IMR-90 (cell line): Measurements from ENCODE around the gene IRF4. TPM values are rescaled to one million over a fixed set of nuclear protein-coding genes. Genes with fewer than 3 reads are reported as not detected.

Experiments
- ATAC-seq: fragments of 200-7000 bp; cut with Tn5 transposase; 2 replicates; pipeline ENCODE4 v1.9.1; 2020; ENCODE audit warnings: low read depth, mild to moderate bottlenecking, moderate library complexity
- BruUV-seq: library from RNA; stranded (reverse); fragments of 400-500 nt; replicated peaks from 2 replicates; lab custom pipeline; 2021; lab: Mats Ljungman, UMichigan
- CTCF ChIA-PET: fragments of 300-600 bp; formaldehyde crosslinking; extraction: SDS; loops from one replicate; lab custom pipeline; 2021; ENCODE audit warnings: antibody characterized with exemption; lab: Yijun Ruan, JAX
- POLR2A ChIA-PET: fragments of 300-600 bp; sonication (Branson Sonifier 250); formaldehyde crosslinking; loops from one replicate; lab custom pipeline; 2022; ENCODE audit warnings: antibody characterized with exemption; ENCODE audit not compliant: unreplicated experiment; lab: Charles Lee
- DNase-seq: peaks from one replicate; pipeline ENCODE4 v3.0.0; 2013
- H2AFZ ChIP-seq: replicated peaks from 2 replicates; pipeline ENCODE3; 2013; ENCODE audit warnings: low read length, mild to moderate bottlenecking; ENCODE audit not compliant: poor library complexity
- H2AK5ac ChIP-seq: 2 replicates; pipeline ENCODE4 v1.6.1; 2013; ENCODE audit warnings: low read depth, low read length, inconsistent platforms
- H2AK9ac ChIP-seq: replicated peaks from 2 replicates; pipeline ENCODE3; 2013; ENCODE audit warnings: mild to moderate bottlenecking, low read depth, low read length, moderate library complexity; ENCODE audit not compliant: poor library complexity
- H2BK120ac ChIP-seq: 2 replicates; pipeline ENCODE4 v1.6.1; 2013; ENCODE audit warnings: low read depth, low read length, inconsistent platforms
- H2BK15ac ChIP-seq: 3 replicates; pipeline ENCODE4 v1.6.1; 2013; ENCODE audit warnings: low read depth, low read length, inconsistent platforms
- H2BK20ac ChIP-seq: 2 replicates; pipeline ENCODE4 v1.6.1; 2013; ENCODE audit warnings: low read depth, mild to moderate bottlenecking, inconsistent platforms, low read length, moderate library complexity
- H2BK5ac ChIP-seq: 2 replicates; pipeline ENCODE4 v1.6.1; 2013; ENCODE audit warnings: mild to moderate bottlenecking, low read depth, low read length, inconsistent platforms; ENCODE audit not compliant: poor library complexity, severe bottlenecking
- H3K14ac ChIP-seq: replicated peaks from 2 replicates; pipeline ENCODE4 v1.6.1; 2013; ENCODE audit warnings: low read depth, low read length, inconsistent platforms
- H3K18ac ChIP-seq: 2 replicates; pipeline ENCODE4 v1.6.1; 2013; ENCODE audit warnings: low read depth, low read length, control low read depth
- H3K23ac ChIP-seq: 2 replicates; pipeline ENCODE4 v1.6.1; 2013; ENCODE audit warnings: low read depth, low read length, inconsistent platforms
- H3K27ac ChIP-seq: 2 replicates; pipeline ENCODE4 v1.5.1; 2013; ENCODE audit warnings: mild to moderate bottlenecking, control low read depth, low read length; ENCODE audit not compliant: insufficient read depth
- H3K27me3 ChIP-seq: 2 replicates; pipeline ENCODE4 v1.6.1; 2013; ENCODE audit warnings: low read length; ENCODE audit not compliant: control insufficient read depth, insufficient read depth
- H3K36me3 ChIP-seq: 2 replicates; pipeline ENCODE4 v1.6.1; 2013; ENCODE audit warnings: low read length, mixed read lengths; ENCODE audit not compliant: control insufficient read depth, insufficient read depth
- H3K4ac ChIP-seq: 2 replicates; pipeline ENCODE4 v1.6.1; 2013; ENCODE audit warnings: low read depth, low read length, inconsistent platforms
- H3K4me1 ChIP-seq: 2 replicates; pipeline ENCODE4 v1.6.1; 2013; ENCODE audit warnings: low read length, mixed read lengths; ENCODE audit not compliant: control insufficient read depth, insufficient read depth
- H3K4me2 ChIP-seq: 2 replicates; pipeline ENCODE4 v1.6.1; 2013; ENCODE audit warnings: low read depth, mild to moderate bottlenecking, control low read depth, low read length, moderate library complexity
- H3K4me3 ChIP-seq: 2 replicates; pipeline ENCODE4 v1.5.1; 2013; ENCODE audit warnings: low read depth, mild to moderate bottlenecking, control low read depth, low read length, moderate library complexity; ENCODE audit not compliant: insufficient read depth
- H3K56ac ChIP-seq: 2 replicates; pipeline ENCODE4 v1.6.1; 2013; ENCODE audit warnings: low read length, inconsistent platforms; ENCODE audit not compliant: insufficient read depth; ENCODE audit errors: extremely low read depth
- H3K79me1 ChIP-seq, 2 experiments: 2 replicates each; pipeline ENCODE4 v1.6.1; 2013; ENCODE audit warnings: low read length in 2 of 2, inconsistent platforms in 1 of 2, low read depth in 1 of 2
- H3K9ac ChIP-seq: 2 replicates; pipeline ENCODE4 v1.6.1; 2013; ENCODE audit warnings: low read depth, low read length, control low read depth
- H3K9me1 ChIP-seq: 2 replicates; pipeline ENCODE4 v1.6.1; 2013; ENCODE audit warnings: low read length, inconsistent platforms; ENCODE audit not compliant: insufficient read depth
- H3K9me3 ChIP-seq: 2 replicates; pipeline ENCODE4 v1.6.1; 2013; ENCODE audit warnings: low read length; ENCODE audit not compliant: control insufficient read depth, insufficient read depth
- H4K20me1 ChIP-seq: 2 replicates; pipeline ENCODE4 v1.6.1; 2013; ENCODE audit warnings: low read length, inconsistent platforms; ENCODE audit not compliant: insufficient read depth
- H4K5ac ChIP-seq: 2 replicates; pipeline ENCODE4 v1.6.1; 2013; ENCODE audit warnings: mild to moderate bottlenecking, low read depth, low read length, control low read depth
- H4K8ac ChIP-seq, 2 experiments: 2 replicates each; pipeline ENCODE4 v1.6.1; 2013; ENCODE audit warnings: low read depth in 2 of 2, low read length in 2 of 2, control low read depth in 1 of 2, inconsistent platforms in 1 of 2
- H4K91ac ChIP-seq: 2 replicates; pipeline ENCODE4 v1.6.1; 2013; ENCODE audit warnings: low read depth, low read length, inconsistent platforms; ENCODE audit not compliant: insufficient read depth
- CEBPB ChIP-seq: IDR thresholded peaks from 2 replicates; pipeline ENCODE4 v1.6.1; 2012; ENCODE audit warnings: low read depth, low read length, improper control_type of control experiment
- FOS ChIP-seq: fragments of 150-350 bp; IDR thresholded peaks from 2 replicates; pipeline ENCODE4 v1.6.1; 2016; ENCODE audit warnings: low read depth, low read length
- MAZ ChIP-seq: IDR thresholded peaks from 2 replicates; pipeline ENCODE4 v1.6.1; 2012; ENCODE audit warnings: low read depth, mild to moderate bottlenecking, low read length, improper control_type of control experiment, moderate library complexity, borderline replicate concordance
- MXI1 ChIP-seq: IDR thresholded peaks from 2 replicates; pipeline ENCODE4 v1.6.1; 2012; ENCODE audit warnings: low read depth, mild to moderate bottlenecking, low read length, moderate library complexity, borderline replicate concordance
- POLR2A ChIP-seq: IDR thresholded peaks from 2 replicates; pipeline ENCODE4 v1.6.1; 2012; ENCODE audit warnings: mild to moderate bottlenecking, low read depth, low read length
- RFX5 ChIP-seq: IDR thresholded peaks from 2 replicates; pipeline ENCODE4 v1.8.0; 2012; ENCODE audit warnings: low read depth, mild to moderate bottlenecking, low read length, moderate library complexity
- SMC3 ChIP-seq: fragments of 150-350 bp; IDR thresholded peaks from 2 replicates; pipeline ENCODE4 v1.6.1; 2016; ENCODE audit warnings: low read depth, mild to moderate bottlenecking, antibody characterized with exemption, low read length, moderate library complexity
- WGBS, 2 experiments: methylation state at CpG; one replicate each; pipeline versions ENCODE4 v1.1.5 to v1.1.7; 2013; ENCODE audit warnings: missing lambda C conversion rate in 2 of 2; ENCODE audit not compliant: insufficient read length in 1 of 2; ENCODE audit errors: extremely low coverage in 2 of 2; 5-methylcytosine and 5-hydroxymethylcytosine counted together
- dilution Hi-C: fragments of 300-500 bp; cut with HindIII; formaldehyde crosslinking; loops from one replicate; pipeline ENCODE4 v1.14.3; 2018; ENCODE audit warnings: low sequenced_read_pairs; ENCODE audit not compliant: unreplicated experiment
- in situ Hi-C: fragments of 300-500 bp; cut with MboI; formaldehyde crosslinking; loops from 3 replicates; pipeline ENCODE4 v1.14.3; 2019; ENCODE audit warnings: low sequenced_read_pairs, inconsistent platforms, mixed read lengths
- intact Hi-C: fragments of 100-400 bp; cut with micrococcal nuclease; formaldehyde crosslinking; loops from 2 replicates; pipeline ENCODE4 v1.10.0; 2022
- polyA plus RNA-seq, 3 experiments: library from polyadenylated mRNA; depleted of rRNA; stranded (reverse); fragments of >200 nt; gene quantifications; 2 replicates each; pipeline ENCODE4 v1.2.3, GENCODE V29; 2012; ENCODE audit warnings: low replicate concordance in 1 of 3
- total RNA-seq: library from RNA; depleted of rRNA; stranded (reverse); fragments of >200 nt; gene quantifications from 2 replicates; pipeline ENCODE4 v1.2.3, GENCODE V29; 2012
- TF ChIP-seq, protein P1 (sequence below): fragments of 150-350 bp; IDR thresholded peaks from 2 replicates; pipeline ENCODE4 v1.6.1; 2017; ENCODE audit warnings: mild to moderate bottlenecking, antibody characterized with exemption, low read length, low read depth
- TF ChIP-seq, protein P2 (sequence below): conservative IDR thresholded peaks from 2 replicates; pipeline ENCODE4 v1.5.1; 2012; ENCODE audit warnings: mild to moderate bottlenecking, low read depth, low read length, improper control_type of control experiment
- TF ChIP-seq, protein P3 (sequence below): fragments of 150-350 bp; IDR thresholded peaks from 2 replicates; pipeline ENCODE4 v1.6.1; 2016; ENCODE audit warnings: low read depth, mild to moderate bottlenecking, low read length, moderate library complexity, borderline replicate concordance

Gene IRF4
- total and polyA plus RNA-seq, 2 of the 4 experiments (the other 2 are of a cell fraction): not detected

DNA sequence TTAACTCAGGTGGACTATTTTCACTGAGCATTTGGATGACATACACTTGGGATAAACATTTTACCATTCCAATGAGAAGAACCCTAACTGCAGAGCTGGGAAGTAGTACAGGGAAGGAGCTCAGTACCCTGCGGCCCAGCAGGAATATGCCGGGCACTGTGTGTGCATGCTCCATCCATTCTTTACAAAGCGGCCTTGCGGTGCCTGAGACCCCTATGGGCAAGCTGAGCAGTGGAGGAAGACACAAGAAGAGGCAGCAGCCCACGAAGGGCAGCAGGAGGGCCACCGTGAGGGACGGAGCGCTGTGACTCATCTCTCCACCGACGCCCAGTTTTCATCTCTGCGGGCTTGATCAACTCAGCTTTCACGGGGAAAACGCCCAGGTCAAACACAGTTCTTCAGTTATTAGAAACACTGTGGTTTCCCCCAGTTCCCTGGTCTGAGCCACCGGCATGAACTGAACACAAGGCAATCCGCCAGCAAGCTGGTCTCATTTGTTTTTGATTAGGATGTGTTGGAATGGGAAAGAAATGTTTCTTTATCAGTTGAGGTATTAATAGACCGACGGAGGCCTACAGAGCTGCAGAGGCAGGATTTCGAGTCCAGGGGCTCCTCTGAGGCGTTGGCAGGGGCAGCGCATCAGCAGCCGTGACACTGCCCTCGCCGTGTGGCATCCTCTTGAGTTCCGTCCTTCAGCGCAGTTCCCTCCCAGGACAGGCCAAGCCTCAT lies 44.9 kb downstream of the IRF4 start (continued):
- TF ChIP-seq, protein P1, sequence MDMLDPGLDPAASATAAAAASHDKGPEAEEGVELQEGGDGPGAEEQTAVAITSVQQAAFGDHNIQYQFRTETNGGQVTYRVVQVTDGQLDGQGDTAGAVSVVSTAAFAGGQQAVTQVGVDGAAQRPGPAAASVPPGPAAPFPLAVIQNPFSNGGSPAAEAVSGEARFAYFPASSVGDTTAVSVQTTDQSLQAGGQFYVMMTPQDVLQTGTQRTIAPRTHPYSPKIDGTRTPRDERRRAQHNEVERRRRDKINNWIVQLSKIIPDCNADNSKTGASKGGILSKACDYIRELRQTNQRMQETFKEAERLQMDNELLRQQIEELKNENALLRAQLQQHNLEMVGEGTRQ: no peak
- TF ChIP-seq MXI1 (no peak), POLR2A (no peak), MAZ (no peak)

DNA sequence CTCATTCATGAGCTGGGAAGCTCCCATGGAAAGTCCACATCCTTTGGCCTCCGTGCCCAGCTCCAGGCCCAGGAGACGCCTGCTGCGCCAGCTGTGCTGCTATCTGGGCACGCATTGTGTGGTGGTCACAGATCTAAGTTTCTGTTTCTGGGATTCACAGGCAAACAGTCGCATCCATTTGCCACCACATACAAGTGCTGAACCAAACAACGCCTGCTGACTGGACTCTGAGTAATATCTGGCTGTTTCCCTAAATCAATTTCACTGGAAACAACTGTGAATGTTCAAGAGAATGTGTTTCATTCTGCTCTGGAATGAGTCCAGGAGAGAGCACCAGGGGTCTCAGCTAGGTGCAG lies 45.5 kb downstream of the IRF4 start:
- no TSS peak for BruUV-seq
- Histone ChIP-seq H4K5ac (no peak overlapping the region), H2BK20ac (no peak overlapping the region), H3K9me1 (no peaks in the 10 kb centered on the region), H2AK5ac (no peak overlapping the region), H2AK9ac (no peak overlapping the region), H3K4me1 (peaks cover 3% of the 10 kb centered on the region; the same call in 1 of the 2 replicates), H4K91ac (no peak overlapping the region), H3K4me3 (no peak overlapping the region), H3K27ac (no peak overlapping the region), H3K4me2 (no peak overlapping the region), H3K4ac (no peak overlapping the region), H3K18ac (no peak overlapping the region), H3K9ac (no peak overlapping the region), H3K27me3 (peaks cover 22% of the 10 kb centered on the region), H3K23ac (no peak overlapping the region), H2BK120ac (no peak overlapping the region), H3K79me1 (no peaks in the 10 kb centered on the region), H4K20me1 (no peaks in the 10 kb centered on the region), H2BK15ac (no peak overlapping the region), H3K36me3 (no peaks in the 10 kb centered on the region), H3K9me3 (no peaks in the 10 kb centered on the region), H3K56ac (no peak overlapping the region), H4K8ac (no peak overlapping the region), H2BK5ac (no peak overlapping the region), H2AFZ (no peak overlapping the region), H3K14ac (no peak overlapping the region)
- in situ Hi-C loops: no loop called here
- TF ChIP-seq, protein P2, sequence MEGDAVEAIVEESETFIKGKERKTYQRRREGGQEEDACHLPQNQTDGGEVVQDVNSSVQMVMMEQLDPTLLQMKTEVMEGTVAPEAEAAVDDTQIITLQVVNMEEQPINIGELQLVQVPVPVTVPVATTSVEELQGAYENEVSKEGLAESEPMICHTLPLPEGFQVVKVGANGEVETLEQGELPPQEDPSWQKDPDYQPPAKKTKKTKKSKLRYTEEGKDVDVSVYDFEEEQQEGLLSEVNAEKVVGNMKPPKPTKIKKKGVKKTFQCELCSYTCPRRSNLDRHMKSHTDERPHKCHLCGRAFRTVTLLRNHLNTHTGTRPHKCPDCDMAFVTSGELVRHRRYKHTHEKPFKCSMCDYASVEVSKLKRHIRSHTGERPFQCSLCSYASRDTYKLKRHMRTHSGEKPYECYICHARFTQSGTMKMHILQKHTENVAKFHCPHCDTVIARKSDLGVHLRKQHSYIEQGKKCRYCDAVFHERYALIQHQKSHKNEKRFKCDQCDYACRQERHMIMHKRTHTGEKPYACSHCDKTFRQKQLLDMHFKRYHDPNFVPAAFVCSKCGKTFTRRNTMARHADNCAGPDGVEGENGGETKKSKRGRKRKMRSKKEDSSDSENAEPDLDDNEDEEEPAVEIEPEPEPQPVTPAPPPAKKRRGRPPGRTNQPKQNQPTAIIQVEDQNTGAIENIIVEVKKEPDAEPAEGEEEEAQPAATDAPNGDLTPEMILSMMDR: no peak
- TF ChIP-seq RFX5: no peak
- TF ChIP-seq, protein P3, sequence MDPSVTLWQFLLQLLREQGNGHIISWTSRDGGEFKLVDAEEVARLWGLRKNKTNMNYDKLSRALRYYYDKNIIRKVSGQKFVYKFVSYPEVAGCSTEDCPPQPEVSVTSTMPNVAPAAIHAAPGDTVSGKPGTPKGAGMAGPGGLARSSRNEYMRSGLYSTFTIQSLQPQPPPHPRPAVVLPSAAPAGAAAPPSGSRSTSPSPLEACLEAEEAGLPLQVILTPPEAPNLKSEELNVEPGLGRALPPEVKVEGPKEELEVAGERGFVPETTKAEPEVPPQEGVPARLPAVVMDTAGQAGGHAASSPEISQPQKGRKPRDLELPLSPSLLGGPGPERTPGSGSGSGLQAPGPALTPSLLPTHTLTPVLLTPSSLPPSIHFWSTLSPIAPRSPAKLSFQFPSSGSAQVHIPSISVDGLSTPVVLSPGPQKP: no peak
- TF ChIP-seq SMC3: no peak
- no peak for TF ChIP-seq POLR2A
- no peak for TF ChIP-seq CEBPB
- TF ChIP-seq FOS: no peak
- ChIA-PET CTCF (no interaction called here), POLR2A (no interaction called here)
- intact Hi-C loops: no loop called here
- no CpG with 5 or more reads among the region's 6 CpGs for WGBS, 2 experiments
- peak; percentile 33; the same call in 1 of the 2 replicates for ATAC-seq
- DNase-seq: peak; percentile 34
- dilution Hi-C loops: no loop called here
